H1 (cell line): ENCODE results near the gene BAIAP2L2. TPM values are rescaled to one million over a fixed set of nuclear protein-coding genes. Genes with fewer than 3 reads are reported as not detected.

ENCODE experiments used
- CTCF ChIA-PET: fragments of 300-600 bp; sonication (Branson Sonifier 250); formaldehyde crosslinking; loops from one replicate; lab custom pipeline; 2021; ENCODE audit not compliant: partially characterized antibody; lab: Charles Lee
- POLR2A ChIA-PET: fragments of 300-600 bp; sonication (Branson Sonifier 250); formaldehyde crosslinking; loops from one replicate; lab custom pipeline; 2021; ENCODE audit warnings: inconsistent platforms; ENCODE audit not compliant: partially characterized antibody; lab: Charles Lee
- DNase-seq, 2 experiments: peaks; one replicate each; pipeline versions ENCODE4 v3.0.0 to v3.0.0-alpha.2; 2010 to 2022; ENCODE audit warnings: low spot score in 2 of 2, low read depth in 1 of 2, mixed read lengths in 1 of 2
- FAIRE-seq: peaks from 2 replicates; lab custom pipeline; 2011; peaks lifted over from hg19 to GRCh38; lab: Jason Lieb, UNC
- H2AFZ ChIP-seq: 2 replicates; pipeline ENCODE4 v1.8.1; 2012; ENCODE audit warnings: low read length, inconsistent platforms
- H2AK5ac ChIP-seq: 2 replicates; pipeline ENCODE4 v1.6.1; 2013; ENCODE audit warnings: low read depth, low read length
- H2BK120ac ChIP-seq: replicated peaks from 2 replicates; pipeline ENCODE3; 2013; ENCODE audit warnings: low read depth, low read length, inconsistent platforms
- H2BK12ac ChIP-seq: 2 replicates; pipeline ENCODE4 v1.6.1; 2013; ENCODE audit warnings: low read depth, low read length
- H2BK15ac ChIP-seq: 2 replicates; pipeline ENCODE4 v1.6.1; 2013; ENCODE audit warnings: low read length
- H2BK20ac ChIP-seq: 2 replicates; pipeline ENCODE4 v1.6.1; 2013; ENCODE audit warnings: low read length
- H2BK5ac ChIP-seq: 2 replicates; pipeline ENCODE4 v1.6.1; 2013; ENCODE audit warnings: low read depth, low read length
- H3K14ac ChIP-seq: 2 replicates; pipeline ENCODE4 v1.6.1; 2013; ENCODE audit warnings: inconsistent platforms; ENCODE audit not compliant: insufficient read length
- H3K18ac ChIP-seq: 2 replicates; pipeline ENCODE4 v1.6.1; 2013; ENCODE audit warnings: low read length; ENCODE audit errors: extremely low read depth
- H3K23ac ChIP-seq: 2 replicates; pipeline ENCODE4 v1.6.1; 2013; ENCODE audit warnings: inconsistent platforms; ENCODE audit not compliant: insufficient read length
- H3K23me2 ChIP-seq: 2 replicates; pipeline ENCODE4 v1.6.1; 2013; ENCODE audit warnings: low read depth, low read length
- H3K27ac ChIP-seq: 2 replicates; pipeline ENCODE4 v1.6.1; 2011; ENCODE audit warnings: low read depth, low read length, inconsistent platforms
- H3K27me3 ChIP-seq, 4 experiments: replicated peaks in 1 of 4; 1 replicate in 1 of 4; 2 replicates in 3 of 4; pipeline versions ENCODE4 v1.6.1 to v1.8.1; 2011 to 2013; ENCODE audit warnings: low read length in 3 of 4, mild to moderate bottlenecking in 3 of 4, inconsistent platforms in 2 of 4, mixed read lengths in 2 of 4, moderate library complexity in 1 of 4; ENCODE audit not compliant: control insufficient read depth in 3 of 4, insufficient read depth in 3 of 4; ENCODE audit errors: extremely low read depth in 1 of 4
- H3K36me3 ChIP-seq, 4 experiments: 2 replicates each; pipeline versions ENCODE4 v1.6.1 to v1.8.1; 2011 to 2013; ENCODE audit warnings: mild to moderate bottlenecking in 4 of 4, low read length in 3 of 4, moderate library complexity in 2 of 4, control low read depth in 1 of 4, inconsistent platforms in 1 of 4; ENCODE audit not compliant: insufficient read depth in 4 of 4, control insufficient read depth in 2 of 4
- H3K4ac ChIP-seq: replicated peaks from 2 replicates; pipeline ENCODE3; 2013; ENCODE audit warnings: low read length, low read depth, mixed read lengths, inconsistent platforms; ENCODE audit not compliant: insufficient read length
- H3K4me1 ChIP-seq, 4 experiments: replicated peaks in 1 of 4; 1 replicate in 1 of 4; 2 replicates in 3 of 4; pipeline versions ENCODE4 v1.6.1 to v1.8.1; 2011 to 2013; ENCODE audit warnings: low read length in 3 of 4, inconsistent platforms in 2 of 4, mixed read lengths in 1 of 4; ENCODE audit not compliant: insufficient read depth in 4 of 4, control insufficient read depth in 3 of 4
- H3K4me2 ChIP-seq, 2 experiments: 2 replicates each; pipeline versions ENCODE4 v1.6.1 to v1.8.1; 2011 to 2013; ENCODE audit warnings: low read depth in 2 of 2, low read length in 2 of 2, control low read depth in 1 of 2, inconsistent platforms in 1 of 2, mild to moderate bottlenecking in 1 of 2; ENCODE audit not compliant: insufficient read depth in 1 of 2
- H3K4me3 ChIP-seq, 4 experiments: fragments of 200-600, 300-600 bp in 1 of 4; sonication (generic), shearing (Covaris generic), sonication (Bioruptor Twin) in 1 of 4; 2 replicates each; pipeline versions ENCODE4 v1.5.1 to v1.8.1; 2011 to 2016; ENCODE audit warnings: low read length in 4 of 4, low read depth in 3 of 4, control low read depth in 2 of 4, inconsistent platforms in 2 of 4, mild to moderate bottlenecking in 2 of 4, mixed read lengths in 1 of 4, moderate library complexity in 1 of 4; ENCODE audit not compliant: insufficient read depth in 2 of 4; ENCODE audit errors: extremely low read depth in 1 of 4
- H3K56ac ChIP-seq: replicated peaks from 2 replicates; pipeline ENCODE3; 2013; ENCODE audit warnings: low read depth, mild to moderate bottlenecking, mixed read lengths, low read length, inconsistent platforms; ENCODE audit not compliant: insufficient read length
- H3K79me1 ChIP-seq: 2 replicates; pipeline ENCODE4 v1.6.1; 2013; ENCODE audit warnings: low read depth, low read length, control low read depth
- H3K79me2 ChIP-seq, 2 experiments: 2 replicates each; pipeline versions ENCODE4 v1.6.1 to v1.8.1; 2012 to 2013; ENCODE audit warnings: low read length in 2 of 2, mild to moderate bottlenecking in 2 of 2, inconsistent platforms in 1 of 2; ENCODE audit not compliant: insufficient read depth in 2 of 2, control insufficient read depth in 1 of 2
- H3K9ac ChIP-seq, 4 experiments: replicated peaks in 1 of 4; 1 replicate in 1 of 4; 2 replicates in 3 of 4; pipeline versions ENCODE4 v1.6.1 to v1.8.1; 2011 to 2013; ENCODE audit warnings: low read depth in 3 of 4, low read length in 3 of 4, control low read depth in 2 of 4, mild to moderate bottlenecking in 2 of 4, moderate library complexity in 2 of 4, inconsistent platforms in 1 of 4; ENCODE audit errors: extremely low read depth in 1 of 4
- H3K9me3 ChIP-seq, 2 experiments: 2 replicates each; pipeline versions ENCODE4 v1.6.1 to v1.8.1; 2012 to 2013; ENCODE audit warnings: mild to moderate bottlenecking in 2 of 2, moderate library complexity in 2 of 2, control low read depth in 1 of 2, inconsistent platforms in 1 of 2, low read depth in 1 of 2, low read length in 1 of 2, mixed read lengths in 1 of 2; ENCODE audit not compliant: insufficient read depth in 2 of 2
- H4K20me1 ChIP-seq, 2 experiments: replicated peaks in 1 of 2; 2 replicates each; pipeline versions ENCODE3 to v1.8.1; 2011 to 2013; ENCODE audit warnings: inconsistent platforms in 2 of 2, low read length in 2 of 2, mild to moderate bottlenecking in 1 of 2; ENCODE audit not compliant: insufficient read depth in 2 of 2, control insufficient read depth in 1 of 2
- H4K5ac ChIP-seq: 2 replicates; pipeline ENCODE4 v1.6.1; 2013; ENCODE audit warnings: low read length, low read depth, mixed read lengths, inconsistent platforms; ENCODE audit not compliant: insufficient read length
- H4K8ac ChIP-seq: 2 replicates; pipeline ENCODE4 v1.8.0; 2013; ENCODE audit warnings: mild to moderate bottlenecking, moderate library complexity, low read length, inconsistent platforms; ENCODE audit not compliant: insufficient read depth; ENCODE audit errors: extremely low read depth
- H4K91ac ChIP-seq: replicated peaks from 2 replicates; pipeline ENCODE3; 2013; ENCODE audit warnings: low read length, mixed read lengths, inconsistent platforms; ENCODE audit not compliant: insufficient read length
- CTBP2 ChIP-seq: IDR thresholded peaks from 2 replicates; pipeline ENCODE4 v1.7.0; 2011; ENCODE audit warnings: borderline replicate concordance, mild to moderate bottlenecking, moderate library complexity, mixed read lengths, low read length; ENCODE audit not compliant: insufficient read depth, insufficient read length
- EZH2 ChIP-seq: fragments of 200-600 bp; sonication (generic); IDR thresholded peaks from 2 replicates; pipeline ENCODE4 v1.7.1; 2012; ENCODE audit warnings: low read depth, mild to moderate bottlenecking, moderate library complexity, low read length, inconsistent platforms; ENCODE audit not compliant: severe bottlenecking
- JUN ChIP-seq: IDR thresholded peaks from 2 replicates; pipeline ENCODE4 v1.6.1; 2011; ENCODE audit warnings: low read depth, mild to moderate bottlenecking, improper control_type of control experiment, low read length
- SIRT6 ChIP-seq: IDR thresholded peaks from one replicate; pipeline ENCODE4 v1.7.1; 2012; ENCODE audit warnings: low read length, inconsistent platforms
- SIX5 ChIP-seq: IDR thresholded peaks from 2 replicates; pipeline ENCODE4 v1.6.1; 2011; ENCODE audit warnings: mild to moderate bottlenecking, low read depth, low read length
- WGBS, 2 experiments: shearing (Covaris generic) in 1 of 2; methylation state at CpG; one replicate each; pipeline versions ENCODE4 v1.1.6 to v1.1.7; 2013 to 2015; ENCODE audit warnings: low lambda C conversion rate in 2 of 2, mixed read lengths in 2 of 2, inconsistent platforms in 1 of 2, low coverage in 1 of 2, missing lambda C conversion rate in 1 of 2; ENCODE audit not compliant: insufficient replicate concordance in 2 of 2, insufficient coverage in 1 of 2, insufficient read length in 1 of 2; ENCODE audit errors: extremely low coverage in 1 of 2, missing lambda C conversion rate in 1 of 2; 5-methylcytosine and 5-hydroxymethylcytosine counted together
- polyA plus RNA-seq, 7 experiments: library from polyadenylated mRNA; depleted of rRNA in 3 of 7; stranded (reverse) in 5 of 7; unstranded in 2 of 7; fragments of >200 nt in 5 of 7; fragments of 200-250 nt in 2 of 7; gene quantifications; 1 replicate in 5 of 7; 2 replicates in 1 of 7; 4 replicates in 1 of 7; pipeline versions ENCODE4 v1.2.1 to v1.2.3, GENCODE V29; 2011 to 2013; ENCODE audit warnings: missing spikeins in 2 of 7, mixed read lengths in 2 of 7
- total RNA-seq: library from RNA; stranded (reverse); fragmentation: NEBNext Ultra II Directional; extraction: Animal tissue kit (Norgen Biotek cat#: 25700); gene quantifications from 2 replicates; pipeline ENCODE4 v1.2.1, GENCODE V29; 2021

Gene BAIAP2L2
- total and polyA plus RNA-seq, 2 of the 8 experiments (the other 6 are each of a cell fraction or from before 2014, with no cell fraction given): 5.4 to 10.0 TPM

GRCh38 chr22:38041760-38042487, 68.6 kb downstream of the BAIAP2L2 start:
- Histone ChIP-seq H4K8ac (no peak overlapping the region), H3K27ac (no peak overlapping the region), H2BK12ac (no peak overlapping the region), H4K91ac (no peak overlapping the region), H3K56ac (no peak overlapping the region), H3K27me3 (no peaks in the 10 kb centered on the region), H2AK5ac (no peak overlapping the region), H3K79me1 (no peaks in the 10 kb centered on the region), H3K23me2 (no peaks in the 10 kb centered on the region), H2AFZ (no peak overlapping the region), H3K9ac (no peak overlapping the region), H3K9me3 (no peaks in the 10 kb centered on the region), H3K79me2 (no peaks in the 10 kb centered on the region), H3K23ac (no peak overlapping the region), H2BK5ac (no peak overlapping the region), H2BK120ac (no peak overlapping the region), H4K20me1 (no peaks in the 10 kb centered on the region), H3K18ac (no peak overlapping the region), H2BK20ac (no peak overlapping the region), H3K4me2 (no peak overlapping the region), H3K14ac (no peak overlapping the region), H3K36me3 (no peaks in the 10 kb centered on the region), H3K4me3 (no peak overlapping the region), H3K4ac (no peak overlapping the region), H2BK15ac (no peak overlapping the region), H3K4me1 (no peaks in the 10 kb centered on the region; a peak in 1 of 7 replicates), H4K5ac (no peak overlapping the region)
- FAIRE-seq: no peak
- ChIA-PET CTCF (interaction anchor here (1.0 to 2.5 kb wide), 5 partner anchors 11 to 56 kb away, joined by 3 to 17 read pairs (median 5); no protein-coding TSS in a partner anchor), POLR2A (interaction anchor here (0.8 kb wide), 1 partner anchor 295 kb away, joined by 4 read pairs; no protein-coding TSS in a partner anchor)
- TF ChIP-seq SIRT6 (no peak), SIX5 (no peak), CTBP2 (no peak), JUN (no peak), EZH2 (no peak)
- no peak for DNase-seq
- WGBS, 2 experiments: 91% methylated on average over 4 of the region's 5 CpGs; no CpG with 5 or more reads in 1 of the 2 experiments
